GM21825 (cell line): Measurements from ENCODE around the gene KRT1.

Experiments used
- ATAC-seq: cut with Tn5 transposase; IDR thresholded peaks from one replicate; pipeline ENCODE4 v1.9.1; 2021; ENCODE audit warnings: mild to moderate bottlenecking, moderate library complexity; ENCODE audit not compliant: unreplicated experiment

The KRT1 gene

DNA sequence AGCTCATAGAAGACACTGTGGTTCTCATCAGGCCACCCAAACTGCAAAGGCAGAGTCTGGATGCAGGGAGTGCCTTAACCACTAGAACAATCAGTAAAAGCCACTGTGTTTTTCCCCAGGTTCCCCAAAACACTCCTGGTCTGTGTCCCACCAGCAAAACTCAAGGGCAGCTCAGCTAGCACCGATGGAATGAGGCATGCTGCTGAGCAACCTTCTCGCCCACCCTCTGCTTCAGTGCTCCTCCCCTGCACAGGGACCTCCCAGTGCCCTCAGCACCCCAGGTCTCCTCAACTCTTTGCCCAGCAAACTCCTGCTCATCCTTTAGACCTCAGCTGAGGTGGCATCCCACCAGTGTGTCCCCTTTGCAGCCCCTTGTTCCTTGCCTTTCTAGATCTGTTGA is 19.2 kb upstream of the KRT1 start:
- ATAC-seq: no peak

DNA sequence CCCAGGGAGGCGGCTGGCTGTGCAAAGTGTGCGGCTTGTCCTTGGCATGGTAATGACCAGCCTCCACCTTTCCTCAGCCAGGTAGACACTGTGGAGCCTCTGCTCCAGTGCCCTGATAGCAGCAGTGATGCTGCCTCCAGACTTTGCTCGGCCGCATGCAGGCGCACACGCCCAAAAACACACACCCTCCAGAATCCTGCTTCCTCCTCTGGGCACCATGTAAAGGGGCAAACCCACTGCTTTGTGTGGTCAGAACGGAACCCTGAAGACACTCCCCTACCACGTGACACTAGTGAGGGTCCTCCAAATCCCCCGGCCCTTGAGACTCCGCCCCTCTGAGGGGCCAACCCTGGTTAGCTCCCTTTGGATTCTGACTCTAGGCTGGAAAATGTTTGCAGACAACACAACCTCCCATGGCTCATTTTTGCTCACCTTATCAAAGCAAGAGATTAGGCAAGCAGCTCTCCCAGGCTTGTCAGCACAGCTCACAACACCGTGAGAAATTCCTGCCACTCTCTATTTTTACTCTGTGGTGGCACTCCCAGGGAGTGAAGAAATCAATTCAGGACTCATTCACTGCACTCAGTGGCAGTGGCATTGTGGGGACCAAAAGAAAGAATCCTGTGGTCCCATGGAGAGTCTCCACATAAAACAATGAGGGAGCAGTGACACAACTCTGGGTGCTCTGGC is 18.6 kb upstream of the KRT1 start:
- ATAC-seq: no peak

DNA sequence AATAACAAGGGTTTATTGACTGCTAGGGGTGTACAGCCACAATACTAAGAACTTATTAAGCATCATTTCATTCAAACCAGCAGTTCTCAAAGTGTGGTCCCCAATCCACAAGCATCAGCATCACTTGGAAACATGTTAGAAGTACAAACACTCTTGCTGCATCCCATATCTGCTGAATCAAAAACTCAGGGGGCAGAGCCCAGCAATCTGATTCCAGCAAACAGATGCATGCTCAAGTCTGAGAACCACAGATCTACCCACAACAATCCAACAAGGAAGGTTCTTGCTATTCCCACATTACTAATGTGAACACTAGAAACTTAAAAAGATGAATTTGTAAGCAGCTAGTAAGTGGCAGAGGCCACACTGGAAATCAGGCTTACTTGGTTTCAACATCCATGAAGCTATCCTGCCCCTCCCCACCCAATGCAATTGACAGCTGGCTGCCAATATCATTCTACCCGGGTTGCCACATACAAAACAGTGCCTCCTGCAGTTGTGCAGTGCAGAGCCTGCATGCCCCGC is 16.9 kb upstream of the KRT1 start:
- ATAC-seq: no peak

DNA sequence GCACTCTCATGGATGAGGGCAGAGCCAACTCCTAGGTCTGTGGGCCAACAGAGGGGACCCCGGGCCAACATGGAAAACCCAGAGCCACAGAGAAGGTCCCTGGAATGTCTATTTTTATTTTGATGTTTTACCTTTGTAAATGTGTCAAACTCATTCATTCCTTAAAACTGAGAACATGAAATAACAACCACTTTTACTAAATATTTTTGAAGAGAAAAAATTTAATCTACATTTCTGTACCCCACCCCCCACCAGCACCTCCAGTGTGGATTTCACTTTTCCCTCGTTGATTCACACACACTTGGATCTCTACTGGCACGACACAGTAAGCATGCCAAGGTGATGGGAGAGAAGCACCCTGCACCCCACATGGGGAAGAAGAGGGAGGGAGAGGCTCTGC is 16.4 kb upstream of the KRT1 start:
- no peak for ATAC-seq

DNA sequence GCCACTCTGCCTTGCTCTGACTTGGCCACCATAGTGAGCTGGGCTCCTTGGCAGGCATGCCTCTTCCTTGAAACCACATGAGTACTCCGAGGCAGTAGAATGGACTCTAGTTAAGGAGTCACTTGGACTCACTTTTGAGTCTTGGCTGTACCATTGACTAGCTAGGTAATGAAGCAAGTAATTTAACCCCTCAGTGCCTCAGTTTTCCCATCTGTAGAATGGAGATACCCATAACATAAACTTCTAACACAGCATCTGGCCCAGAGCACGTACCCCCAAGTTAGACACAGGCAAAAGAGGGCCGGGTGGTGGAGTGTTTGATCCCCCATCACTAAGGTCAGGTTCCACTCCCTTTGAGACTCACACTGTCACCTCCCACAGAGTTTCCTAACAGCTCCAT is 14.8 kb upstream of the KRT1 start:
- ATAC-seq: no peak

DNA sequence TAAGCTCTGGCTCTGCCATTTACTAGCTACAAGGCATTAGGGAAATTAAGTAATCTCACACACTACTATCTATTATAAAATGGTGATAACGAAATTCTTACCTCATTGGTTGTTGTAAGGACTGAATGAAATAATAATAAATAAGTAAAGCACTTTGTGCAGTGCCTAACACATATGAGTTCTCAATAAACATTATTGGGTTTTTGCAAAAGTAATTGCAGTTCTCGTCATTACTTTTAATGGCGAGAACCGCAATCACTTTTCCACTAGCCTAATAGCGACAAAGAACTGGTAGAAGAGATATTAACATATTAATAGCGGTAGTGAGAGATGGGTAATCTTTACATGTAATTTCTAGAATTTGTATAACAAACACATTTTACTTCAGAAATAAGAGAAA is 13.9 kb upstream of the KRT1 start:
- no peak for ATAC-seq

DNA sequence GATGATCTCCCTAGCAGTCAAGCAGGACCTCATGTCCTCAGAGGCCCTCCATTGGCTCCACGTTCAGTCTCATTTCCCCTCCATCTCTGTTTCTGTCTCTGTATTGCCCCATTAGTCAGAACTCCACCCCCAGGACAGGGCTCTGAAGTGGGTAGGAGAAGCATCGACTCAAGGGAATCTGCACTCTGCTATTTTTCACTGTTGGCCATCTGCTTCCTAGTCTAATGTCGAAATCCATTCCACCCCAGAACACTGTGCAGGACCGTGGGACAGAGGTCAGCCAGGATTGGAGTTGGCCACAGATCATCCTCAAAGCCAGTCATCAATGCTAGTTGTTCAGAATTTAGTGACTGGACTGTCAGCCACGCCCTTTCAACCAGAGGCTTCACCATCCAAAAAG is 13.1 kb upstream of the KRT1 start:
- ATAC-seq: no peak

DNA sequence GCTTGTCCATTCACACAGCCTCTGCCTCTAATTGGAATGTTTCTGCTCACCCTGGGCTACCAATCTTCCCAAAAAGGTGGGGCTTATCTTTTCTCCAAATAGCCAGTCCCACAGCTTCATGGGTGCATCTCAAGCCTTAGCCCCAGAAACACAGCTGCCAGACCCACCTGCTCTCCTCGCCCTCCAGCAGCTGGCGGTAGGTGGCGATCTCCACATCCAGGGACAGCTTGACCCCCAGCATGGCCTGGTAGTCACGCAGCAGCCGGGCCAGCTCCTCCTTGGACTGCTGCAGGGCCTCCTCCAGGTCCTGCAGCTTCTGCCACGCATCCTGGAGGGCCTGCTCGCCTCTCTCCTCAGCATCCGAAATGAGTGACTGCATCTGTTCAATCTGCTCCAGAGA is 12.0 kb upstream of the KRT1 start:
- no peak for ATAC-seq

DNA sequence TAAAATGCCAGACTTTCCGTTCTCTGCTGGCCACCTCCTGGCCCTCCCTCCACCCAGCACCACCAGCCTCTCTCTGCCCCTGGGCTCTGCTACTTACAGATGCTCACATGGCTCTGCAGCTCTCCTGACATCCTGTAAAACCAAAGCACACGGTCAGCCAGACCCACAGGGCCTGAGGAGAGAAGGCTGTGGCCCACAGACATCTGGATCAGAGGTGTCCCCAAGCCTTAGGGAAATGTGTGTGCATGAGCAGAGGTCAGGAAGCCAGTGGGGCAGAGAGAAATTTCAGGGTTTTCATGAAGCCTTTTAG is 11.6 kb upstream of the KRT1 start:
- ATAC-seq: no peak

DNA sequence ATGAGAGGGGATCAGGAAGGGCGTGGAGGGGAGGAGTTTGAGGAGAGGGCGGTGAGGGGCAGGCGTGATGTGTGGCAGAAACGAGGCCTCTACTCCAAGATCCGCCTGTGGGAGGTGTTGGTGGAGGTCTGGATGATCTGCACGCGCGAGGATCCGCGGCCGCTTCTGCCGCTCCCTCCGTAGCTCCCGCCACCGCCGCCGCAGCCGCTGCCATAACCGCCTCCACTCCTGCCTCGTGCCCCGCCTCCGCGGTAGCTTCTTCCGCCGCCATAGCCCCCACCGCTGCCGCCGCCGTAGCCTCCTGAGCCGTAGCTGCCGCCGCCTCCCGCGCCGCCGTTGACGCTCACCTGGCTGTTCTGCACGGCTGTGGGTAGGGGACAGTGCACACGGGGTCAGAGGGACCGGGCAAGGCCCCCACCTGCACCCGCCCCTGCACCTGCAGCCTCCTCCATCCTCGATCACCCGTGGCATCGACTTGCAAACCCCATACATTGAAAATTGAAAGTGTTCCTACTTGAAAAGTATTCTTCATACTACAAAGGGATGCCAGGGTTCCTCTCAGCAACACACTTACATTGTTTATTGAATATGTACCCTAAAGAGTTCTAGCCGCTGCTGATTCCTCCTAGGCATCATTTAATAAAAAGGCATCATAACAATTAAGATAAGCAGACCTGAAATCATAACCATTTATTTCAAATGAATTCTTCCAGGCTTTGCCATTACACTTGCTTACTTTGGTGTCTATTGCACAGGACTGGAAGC is 11.1 kb upstream of the KRT1 start:
- no peak for ATAC-seq

DNA sequence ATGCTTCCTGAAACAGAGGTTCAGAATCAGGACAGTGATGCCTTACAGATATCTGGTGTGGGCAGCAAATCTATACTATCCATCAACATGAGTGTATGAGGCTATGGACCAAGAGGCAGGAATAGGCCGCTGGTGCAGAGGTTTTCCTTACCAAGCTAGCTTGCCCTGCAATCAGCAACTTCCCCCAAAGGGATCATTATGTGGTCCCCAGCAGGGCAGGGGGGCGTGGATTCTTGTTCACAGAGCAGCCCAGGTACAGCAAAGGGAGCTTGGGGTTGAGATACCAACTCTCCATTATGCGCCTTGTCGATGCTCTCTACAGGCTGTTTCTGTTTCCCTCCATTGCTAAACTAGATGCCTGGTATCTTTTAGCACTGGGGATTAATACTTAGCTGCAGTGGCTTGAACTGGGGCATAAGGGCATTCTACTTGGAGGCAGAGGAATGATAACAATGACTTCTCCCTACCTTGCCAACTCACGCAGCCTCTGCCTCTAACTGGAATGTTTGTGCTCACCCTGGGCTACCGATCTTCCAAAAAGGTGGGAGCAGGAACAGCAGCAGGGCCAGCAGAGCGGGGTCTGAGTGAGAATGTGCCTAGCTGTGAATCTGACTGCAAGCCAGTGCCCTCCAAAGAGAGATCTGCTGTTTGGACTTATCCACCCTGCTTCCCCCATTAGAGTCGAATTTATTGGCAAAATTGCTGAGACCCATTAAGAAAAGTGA is 10.3 kb upstream of the KRT1 start:
- ATAC-seq: no peak

DNA sequence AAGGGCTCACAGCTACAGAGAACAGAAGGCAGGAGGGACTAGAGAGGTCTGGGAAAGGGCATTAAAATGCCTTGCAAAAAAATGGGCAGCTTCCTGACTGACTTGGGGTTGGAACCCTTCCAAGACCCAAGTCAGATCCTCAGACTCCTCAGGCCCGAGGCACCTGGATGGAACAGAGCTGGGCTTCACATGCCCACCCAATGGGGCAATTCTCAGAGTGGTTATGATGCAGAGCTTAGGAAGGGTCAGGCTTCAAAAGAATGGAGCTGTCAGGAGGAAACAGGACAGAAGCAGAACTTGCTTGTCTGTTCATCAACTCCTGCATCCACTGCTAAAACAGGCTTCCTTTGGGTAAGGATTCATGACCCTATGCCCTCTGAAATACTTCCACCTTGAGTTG is 9.7 kb upstream of the KRT1 start:
- no peak for ATAC-seq

DNA sequence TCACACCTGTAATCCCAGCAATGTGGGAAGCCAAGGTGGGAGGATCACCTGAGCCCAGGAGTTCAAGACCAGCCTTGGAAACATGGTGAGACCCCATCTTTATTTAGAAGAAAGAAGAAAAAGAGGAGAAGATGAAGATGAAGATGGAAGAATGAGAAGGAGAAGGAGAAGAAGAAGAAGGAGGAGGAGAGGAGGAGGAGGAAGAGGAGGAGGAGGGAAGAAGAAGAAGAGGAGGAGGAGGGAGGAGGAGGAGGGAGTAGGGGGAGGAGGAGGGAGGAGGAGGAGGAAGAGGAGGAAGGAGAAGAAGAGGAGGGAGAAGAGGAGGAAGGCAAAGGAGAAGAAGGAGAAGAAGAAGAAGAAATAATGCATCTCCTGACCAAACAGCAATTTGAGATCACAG is 9.0 kb upstream of the KRT1 start:
- no peak for ATAC-seq

DNA sequence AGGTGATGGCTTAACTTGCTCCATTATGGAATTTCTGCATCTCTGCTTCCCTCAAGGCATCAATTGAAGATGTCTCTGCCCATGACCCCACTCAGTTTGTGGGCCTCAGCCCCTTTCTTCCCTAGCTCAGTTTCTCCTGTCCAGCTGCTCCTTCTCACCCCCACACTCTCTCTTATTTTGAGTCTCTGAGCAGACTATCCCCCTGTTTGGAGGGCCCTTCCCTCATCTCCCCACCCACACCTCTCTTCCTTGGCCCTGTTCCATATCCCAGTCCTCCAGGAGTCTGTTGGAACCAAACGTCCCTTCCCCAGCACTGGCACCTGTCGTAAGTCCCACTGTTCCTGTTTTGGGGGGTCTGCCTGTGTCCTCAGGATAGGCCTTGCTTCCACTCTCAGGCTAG is 8.3 kb upstream of the KRT1 start:
- ATAC-seq: no peak

DNA sequence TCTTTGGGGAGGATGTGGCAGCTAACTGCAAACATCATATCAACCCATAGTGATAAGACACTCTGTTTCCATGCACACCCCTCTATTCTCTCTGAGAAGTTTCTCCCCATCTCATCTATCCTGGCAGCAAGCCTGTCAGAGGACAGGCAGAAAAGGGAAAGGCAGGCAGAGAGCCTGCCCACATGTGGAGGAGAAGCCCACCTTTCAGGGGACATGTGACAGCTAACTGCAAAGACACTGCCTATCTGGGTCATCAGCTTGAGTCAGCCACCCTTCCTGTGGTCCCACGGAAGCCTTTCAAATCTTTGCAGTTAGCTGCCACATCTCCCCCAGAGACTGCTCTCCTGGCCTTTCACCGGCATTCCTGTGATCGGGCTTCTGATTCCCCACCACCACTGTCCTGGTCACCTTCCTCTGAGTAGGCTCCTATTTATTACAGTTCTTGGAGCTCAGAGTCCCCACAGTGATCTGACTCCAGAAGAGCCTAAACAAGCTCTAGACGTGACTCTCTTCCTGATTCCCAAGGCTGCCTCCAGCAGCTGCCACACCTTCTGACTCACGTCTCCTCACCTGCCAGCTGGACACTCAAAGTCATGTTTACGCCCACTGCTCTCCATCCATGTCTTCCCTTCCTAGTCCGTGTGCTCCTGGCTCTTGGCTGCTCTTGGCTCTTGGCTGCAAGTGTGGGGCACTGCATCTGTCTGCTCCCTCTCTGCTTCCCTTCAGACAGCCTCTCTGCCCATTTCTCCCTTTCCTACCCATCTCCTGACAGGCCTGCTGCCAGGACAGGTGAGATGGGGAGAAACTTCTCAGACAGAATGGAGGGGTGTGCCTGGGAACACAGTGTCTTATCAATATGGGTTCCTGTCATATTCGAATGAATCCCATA is 7.5 kb upstream of the KRT1 start:
- ATAC-seq: no peak

DNA sequence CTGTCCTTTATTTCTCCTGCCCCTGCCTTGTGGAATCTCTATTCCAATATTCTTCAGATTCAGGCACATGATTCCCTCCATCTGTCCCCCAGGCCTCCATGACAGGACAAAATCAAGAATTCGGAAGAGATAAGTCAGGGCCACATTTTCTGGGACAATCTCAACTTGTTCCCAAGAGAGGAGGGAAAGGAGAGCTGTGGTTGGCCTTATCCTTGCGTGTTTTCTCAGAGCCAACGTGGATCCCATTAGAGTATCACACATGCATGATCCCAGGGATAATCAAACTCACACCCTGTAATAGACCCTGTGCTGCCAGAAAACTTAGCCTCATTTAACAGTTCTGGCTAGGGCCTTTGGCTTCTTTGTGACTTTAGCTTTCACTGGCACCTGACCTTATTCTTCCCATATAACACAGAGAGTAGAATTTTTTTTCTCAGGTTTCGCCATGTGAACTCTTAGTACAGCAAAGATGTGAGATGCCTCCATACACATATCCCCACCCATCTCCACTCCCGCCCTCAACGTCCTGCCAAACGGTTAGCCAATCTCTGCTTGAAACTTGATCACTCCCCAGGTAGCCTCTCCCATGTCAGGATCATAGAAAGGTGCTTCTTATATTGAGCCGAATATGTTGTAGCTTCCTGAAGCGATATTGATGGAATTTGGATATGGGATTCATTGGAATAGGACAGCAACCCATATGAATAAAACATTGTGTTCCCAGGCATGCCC is 6.7 kb upstream of the KRT1 start:
- ATAC-seq: no peak

DNA sequence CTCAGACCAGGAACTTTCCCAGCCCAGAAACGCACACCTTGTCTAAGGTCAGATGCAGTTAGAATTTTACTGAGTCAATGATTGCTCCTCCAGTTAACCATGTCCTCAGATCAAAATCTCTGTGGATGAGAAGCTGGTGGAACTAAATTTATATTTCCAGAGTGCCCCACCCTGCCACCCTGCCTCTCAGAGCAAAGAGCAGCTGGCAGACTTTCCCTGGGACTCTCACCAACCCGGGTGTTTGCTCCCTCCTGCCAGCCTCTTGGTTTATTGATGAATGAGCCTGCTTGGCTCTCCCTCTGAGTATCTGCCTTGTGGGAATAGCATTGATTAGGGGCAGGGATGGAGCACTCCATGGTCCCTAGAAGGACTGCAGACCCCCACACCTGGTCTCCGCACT is 5.9 kb upstream of the KRT1 start:
- no peak for ATAC-seq

DNA sequence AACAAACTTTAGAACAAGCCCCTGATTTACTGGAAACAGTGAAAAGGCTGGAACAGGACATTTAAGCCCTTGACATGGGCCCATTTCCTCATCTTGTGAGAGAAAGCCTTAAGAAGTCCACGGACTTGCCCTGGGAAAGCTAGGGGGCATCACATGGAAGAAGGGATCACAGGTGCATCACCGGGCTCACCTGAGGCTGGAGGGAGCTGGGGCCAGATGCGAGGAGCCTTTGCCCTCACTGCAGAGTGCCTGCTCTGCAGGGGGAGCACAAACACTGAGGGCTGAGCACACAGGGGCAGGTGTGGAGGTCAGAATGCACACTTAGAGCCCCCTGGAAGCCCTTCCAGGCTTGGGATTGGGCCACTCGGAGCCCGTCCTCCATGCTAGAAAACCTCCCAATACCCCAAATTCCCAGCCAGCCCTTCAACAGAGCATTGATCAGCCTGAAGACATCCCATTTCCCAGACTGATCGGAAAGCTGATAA is 5.2 kb upstream of the KRT1 start:
- ATAC-seq: no peak

DNA sequence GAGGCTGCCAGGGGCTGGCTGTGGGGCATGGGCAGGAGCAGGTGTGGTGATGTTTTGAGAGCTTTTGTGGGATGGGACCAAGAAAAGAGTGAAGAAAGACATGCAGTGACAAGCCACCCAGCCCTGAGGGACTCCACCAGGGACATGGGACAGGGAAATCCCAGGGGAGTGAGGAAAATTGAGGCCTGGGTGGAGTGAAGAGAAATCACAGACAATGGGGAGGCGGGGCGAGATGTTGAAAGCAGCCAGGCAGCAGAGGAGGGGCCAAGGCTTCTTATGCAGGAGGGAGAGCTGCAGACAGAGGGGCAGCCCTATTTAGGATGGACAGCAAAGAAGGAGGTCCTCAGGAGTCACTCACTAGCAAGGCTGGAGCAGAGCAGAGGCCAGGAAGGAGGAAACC is 4.2 kb upstream of the KRT1 start:
- no peak for ATAC-seq

DNA sequence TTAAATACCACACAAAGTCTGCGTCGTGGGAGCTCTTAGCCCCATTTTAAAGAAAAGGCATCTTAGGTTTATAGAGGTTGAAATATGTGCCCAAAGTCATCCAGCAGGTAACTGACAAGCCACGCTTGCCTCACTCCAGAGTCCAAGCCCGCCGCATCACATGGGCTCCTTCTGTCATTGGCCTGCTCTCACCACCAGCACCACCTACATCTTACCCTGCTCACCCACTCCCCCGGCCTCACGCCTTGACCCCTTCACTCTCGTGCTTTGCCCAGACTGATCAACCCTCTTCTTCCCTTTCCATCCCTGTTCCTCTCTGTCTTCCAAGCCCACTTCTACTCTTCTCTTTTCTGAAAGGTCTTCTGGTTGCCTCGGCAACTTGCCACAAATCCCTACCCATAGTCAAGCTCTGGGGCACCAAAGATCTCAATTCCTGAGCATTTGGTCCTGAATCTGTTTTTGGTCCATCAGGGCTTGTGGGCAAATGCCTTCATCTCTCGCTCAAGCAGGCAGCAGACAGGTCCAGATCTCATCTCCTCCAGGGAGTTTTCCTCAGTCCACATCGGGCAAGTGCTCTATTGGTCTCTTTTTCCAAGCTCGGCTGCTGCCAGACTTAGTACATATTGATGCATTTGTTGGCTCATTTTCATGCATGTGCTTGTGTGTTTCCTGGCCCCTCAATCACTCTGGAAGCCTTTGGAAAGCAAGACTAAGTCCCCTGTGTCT is 3.5 kb upstream of the KRT1 start:
- ATAC-seq: no peak
